HUES48 (cell line): Measurements from ENCODE around the gene DNAJC3.
"Not testable (repeated sequence)": the region's sequence is repeated elsewhere in the genome, so short reads cannot be mapped to it uniquely, and the experiment has no call there.

Experiments used
- H3K27ac ChIP-seq: one replicate; pipeline ENCODE4 v1.7.0; 2013; ENCODE audit warnings: low read depth, low read length, inconsistent platforms
- H3K27me3 ChIP-seq: 2 replicates; pipeline ENCODE4 v1.6.1; 2013; ENCODE audit warnings: mild to moderate bottlenecking, low read length; ENCODE audit not compliant: control insufficient read depth, insufficient read depth
- H3K36me3 ChIP-seq: 2 replicates; pipeline ENCODE4 v1.6.1; 2013; ENCODE audit warnings: low read length; ENCODE audit not compliant: control insufficient read depth, insufficient read depth
- H3K4me1 ChIP-seq: 2 replicates; pipeline ENCODE4 v1.6.1; 2013; ENCODE audit warnings: mild to moderate bottlenecking, low read length; ENCODE audit not compliant: control insufficient read depth, insufficient read depth
- H3K4me3 ChIP-seq: 2 replicates; pipeline ENCODE4 v1.5.1; 2013; ENCODE audit warnings: mild to moderate bottlenecking, low read depth, low read length
- H3K9ac ChIP-seq: 2 replicates; pipeline ENCODE4 v1.6.1; 2013; ENCODE audit warnings: mild to moderate bottlenecking, low read depth, low read length, moderate library complexity
- H3K9me3 ChIP-seq: 2 replicates; pipeline ENCODE4 v1.6.1; 2013; ENCODE audit warnings: low read length; ENCODE audit not compliant: control insufficient read depth, insufficient read depth

The DNAJC3 gene

DNA sequence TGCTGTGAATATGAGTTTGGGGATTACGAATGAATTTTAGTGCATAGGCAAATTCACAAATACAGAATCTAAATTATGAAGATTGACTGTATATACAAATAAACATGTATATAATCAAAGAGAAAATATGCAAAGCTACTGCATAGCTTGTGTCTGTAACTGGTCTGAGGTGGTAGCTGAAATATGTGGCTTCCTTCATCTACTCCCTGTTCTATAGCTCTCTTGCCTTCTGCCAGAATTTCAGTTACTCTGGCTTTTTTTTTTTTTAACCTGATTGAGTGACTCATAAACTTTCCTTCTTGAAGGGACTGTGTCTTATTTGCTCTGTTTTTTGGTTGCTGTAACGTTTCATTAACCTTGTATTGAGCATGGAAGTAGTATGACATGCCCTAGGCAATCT is 26.6 kb downstream of the DNAJC3 start:
- no peak overlapping the region for H3K4me3 ChIP-seq
- no peaks in the 10 kb centered on the region for H3K36me3 ChIP-seq
- no peak overlapping the region for H3K9ac ChIP-seq
- no peaks in the 10 kb centered on the region for H3K4me1 ChIP-seq
- no peaks in the 10 kb centered on the region for H3K9me3 ChIP-seq
- H3K27me3 ChIP-seq = no peaks in the 10 kb centered on the region
- H3K27ac ChIP-seq = no peak overlapping the region

- Histone ChIP-seq H3K9me3 (no peaks in the 10 kb centered on the region), H3K4me1 (no peaks in the 10 kb centered on the region), H3K27me3 (no peaks in the 10 kb centered on the region), H3K4me3 (no peak overlapping the region), H3K27ac (no peak overlapping the region), H3K36me3 (no peaks in the 10 kb centered on the region), H3K9ac (no peak overlapping the region)
Measured at GRCh38 chr13:95704510-95704909, 27.6 kb downstream of the DNAJC3 start.

- H3K27me3 ChIP-seq = no peaks in the 10 kb centered on the region
- no peaks in the 10 kb centered on the region for H3K9me3 ChIP-seq
- no peaks in the 10 kb centered on the region for H3K4me1 ChIP-seq
- no peak overlapping the region for H3K27ac ChIP-seq
- no peak overlapping the region for H3K9ac ChIP-seq
- H3K36me3 ChIP-seq = 0 out of 2 replicates have a peak, but pooled peaks cover 4% of the 10 kb centered on the region
- no peak overlapping the region for H3K4me3 ChIP-seq
Measured at GRCh38 chr13:95706356-95706755, 29.4 kb downstream of the DNAJC3 start.

- Histone ChIP-seq H3K4me1 (no peaks in the 10 kb centered on the region), H3K27me3 (no peaks in the 10 kb centered on the region), H3K9ac (no peak overlapping the region), H3K4me3 (no peak overlapping the region), H3K9me3 (no peaks in the 10 kb centered on the region), H3K36me3 (0 out of 2 replicates have a peak, but pooled peaks cover 4% of the 10 kb centered on the region), H3K27ac (no peak overlapping the region)
Measured at GRCh38 chr13:95707035-95707434, 30.1 kb downstream of the DNAJC3 start.

- H3K27ac ChIP-seq = no peak overlapping the region
- H3K36me3 ChIP-seq = 0 out of 2 replicates have a peak, but pooled peaks cover 6% of the 10 kb centered on the region
Measured at GRCh38 chr13:95707442-95708390, 30.8 kb downstream of the DNAJC3 start.

GRCh38 chr13:95708391-95708774 is 31.4 kb downstream of the DNAJC3 start:
- Histone ChIP-seq H3K9me3 (no peaks in the 10 kb centered on the region), H3K36me3 (0 out of 2 replicates have a peak, but pooled peaks cover 6% of the 10 kb centered on the region), H3K27me3 (no peaks in the 10 kb centered on the region), H3K4me1 (no peaks in the 10 kb centered on the region), H3K4me3 (no peak overlapping the region), H3K27ac (no peak overlapping the region), H3K9ac (no peak overlapping the region)

More at GRCh38 chr13:95707442-95708390, 30.8 kb downstream of the DNAJC3 start:
- no peak overlapping the region for H3K4me3 ChIP-seq
- H3K9me3 ChIP-seq = no peaks in the 10 kb centered on the region
- no peaks in the 10 kb centered on the region for H3K27me3 ChIP-seq
- H3K4me1 ChIP-seq = no peaks in the 10 kb centered on the region
- H3K9ac ChIP-seq = no peak overlapping the region

DNA sequence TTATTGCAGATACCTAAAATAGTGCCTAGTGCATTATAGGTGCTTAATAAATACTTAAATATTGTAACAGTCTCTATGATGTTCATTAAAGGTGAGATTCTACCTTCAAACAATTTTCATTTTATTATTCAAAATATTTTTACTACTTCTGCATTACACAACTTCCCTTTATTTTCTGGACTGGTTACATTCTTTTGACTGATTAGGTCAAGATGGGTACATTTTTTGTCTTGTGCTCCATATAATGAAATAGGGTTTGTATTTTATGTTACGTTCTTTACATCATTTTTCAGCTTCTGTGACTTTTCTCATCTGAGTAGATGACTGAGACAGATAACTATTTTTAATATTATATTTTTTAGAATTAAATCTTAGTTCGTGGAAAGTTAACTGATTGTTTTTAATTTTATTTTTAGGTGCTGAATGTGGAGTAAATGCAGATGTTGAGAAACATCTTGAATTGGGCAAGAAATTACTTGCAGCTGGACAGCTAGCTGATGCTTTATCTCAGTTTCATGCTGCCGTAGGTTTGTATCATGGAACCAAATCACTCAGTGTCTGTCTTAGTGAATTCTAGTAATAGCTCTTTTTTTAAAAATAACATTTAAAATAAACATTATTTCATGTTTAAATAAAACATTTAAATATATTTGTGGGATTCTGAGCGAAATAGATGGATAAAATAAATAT is 32.0 kb downstream of the DNAJC3 start:
- Histone ChIP-seq H3K27me3 (no peaks in the 10 kb centered on the region), H3K36me3 (0 out of 2 replicates have a peak, but pooled peaks cover 6% of the 10 kb centered on the region), H3K4me3 (no peak overlapping the region), H3K9ac (no peak overlapping the region), H3K4me1 (no peaks in the 10 kb centered on the region), H3K27ac (no peak overlapping the region), H3K9me3 (no peaks in the 10 kb centered on the region)

- Histone ChIP-seq H3K27ac (no peak overlapping the region), H3K27me3 (no peaks in the 10 kb centered on the region), H3K36me3 (0 out of 2 replicates have a peak, but pooled peaks cover 6% of the 10 kb centered on the region), H3K9me3 (no peaks in the 10 kb centered on the region), H3K4me3 (no peak overlapping the region), H3K9ac (no peak overlapping the region), H3K4me1 (no peaks in the 10 kb centered on the region)
Measured at GRCh38 chr13:95710313-95710712, 33.4 kb downstream of the DNAJC3 start.

GRCh38 chr13:95712846-95713245 is 35.9 kb downstream of the DNAJC3 start:
- not testable (repeated sequence) for H3K4me3 ChIP-seq, H3K36me3 ChIP-seq, H3K9me3 ChIP-seq

GRCh38 chr13:95713651-95714050 is 36.7 kb downstream of the DNAJC3 start:
- Histone ChIP-seq H3K36me3 (0 out of 2 replicates have a peak, but pooled peaks cover 6% of the 10 kb centered on the region), H3K9me3 (no peaks in the 10 kb centered on the region), H3K4me1 (no peaks in the 10 kb centered on the region), H3K27me3 (no peaks in the 10 kb centered on the region), H3K9ac (no peak overlapping the region), H3K4me3 (no peak overlapping the region), H3K27ac (no peak overlapping the region)

More at GRCh38 chr13:95712846-95713245, 35.9 kb downstream of the DNAJC3 start:
- H3K27ac ChIP-seq, H3K9ac ChIP-seq, H3K27me3 ChIP-seq, H3K4me1 ChIP-seq: not testable (repeated sequence)
